Activated naive CD4-positive, alpha-beta T cell treated with anti-CD3 and anti-CD28 coated beads, Interleukin-2, amount 50 U/mL, for 72 hours (primary cell): ENCODE measurements around the gene CCDC38. TPM values are rescaled to one million over a fixed set of nuclear protein-coding genes. Genes with fewer than 3 reads are reported as not detected.

Experiments
- ATAC-seq, 2 donors: fragments of 150-1000 bp; cut with Tn5 transposase; 2 replicates each; pipeline ENCODE4 v1.10.0; 2021; ENCODE audit warnings: mild to moderate bottlenecking in 2 of 2, moderate library complexity in 2 of 2
- DNase-seq, 2 donors: peaks; one replicate each; pipeline ENCODE4 v3.0.0; 2021 to 2022; ENCODE audit warnings: low spot score in 2 of 2
- H3K27ac Mint-ChIP-seq, 2 donors: one replicate each; pipeline ENCODE4 v1.8.0; 2022; ENCODE audit warnings: mild to moderate bottlenecking in 2 of 2, mixed read lengths in 2 of 2
- H3K36me3 Mint-ChIP-seq, 2 donors: one replicate each; pipeline ENCODE4 v1.8.0; 2022; ENCODE audit warnings: mixed read lengths in 2 of 2
- H3K9me3 Mint-ChIP-seq, 2 donors: one replicate each; pipeline ENCODE4 v1.8.0; 2022; ENCODE audit warnings: mixed read lengths in 2 of 2
- total RNA-seq, 2 donors: library from RNA; stranded (reverse); gene quantifications; one replicate each; pipeline ENCODE4 v1.2.3, GENCODE V29; 2022

CCDC38 gene
- total RNA-seq, 2 donors from 2014 or later: 0.16 to 0.57 TPM

GRCh38 chr12:95830335-95831089, 111.9 kb downstream of the CCDC38 start:
- DNase-seq: no peak
- no peaks in the 10 kb centered on the region for H3K36me3 Mint-ChIP-seq
- H3K9me3 Mint-ChIP-seq: no peaks in the 10 kb centered on the region
- peak overlapping the region in 1 of 2 donors; percentile 38 for H3K27ac Mint-ChIP-seq
- peak; percentile 28 to 88 for ATAC-seq

- Mint-ChIP-seq H3K27ac (no peak overlapping the region), H3K9me3 (no peaks in the 10 kb centered on the region), H3K36me3 (no peaks in the 10 kb centered on the region)
- DNase-seq (no peak), ATAC-seq (no peak)
Observed at GRCh38 chr12:95829395-95829794, 113.0 kb downstream of the CCDC38 start.

DNA sequence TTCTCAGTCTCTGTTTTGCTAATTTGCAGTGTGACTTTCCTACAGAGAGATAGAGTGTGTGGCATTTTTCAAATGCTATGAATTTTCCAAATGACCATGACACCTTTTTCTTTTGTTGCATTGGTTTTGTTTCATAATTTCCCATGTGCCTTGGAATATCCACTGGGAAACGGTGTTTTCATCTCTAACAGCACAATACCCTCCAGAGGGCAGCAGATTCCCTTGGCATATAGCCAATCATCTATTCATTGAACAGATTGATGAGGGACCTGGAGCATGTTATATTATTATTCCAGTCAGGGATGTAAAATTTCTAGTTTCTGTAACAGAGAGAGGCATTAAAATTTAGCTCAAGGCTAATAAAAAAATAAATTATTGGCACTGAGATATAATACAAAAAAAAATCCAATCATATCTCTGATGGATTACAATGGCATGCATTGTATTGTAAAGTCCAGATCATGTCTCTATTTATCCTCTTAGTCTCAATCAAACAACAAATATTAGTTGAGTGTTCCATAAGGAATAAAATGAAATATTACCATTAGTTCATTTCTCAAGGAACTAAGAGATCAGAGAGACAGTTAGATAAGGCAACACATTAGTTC, 122.2 kb downstream of the CCDC38 start:
- no peak overlapping the region for H3K27ac Mint-ChIP-seq
- H3K36me3 Mint-ChIP-seq: no peaks in the 10 kb centered on the region
- no peak for DNase-seq
- no peak for ATAC-seq
- H3K9me3 Mint-ChIP-seq: no peaks in the 10 kb centered on the region

Other genes starting within 250 kb of the CCDC38 start
- gene NTN4, start 151.8 kb downstream of the CCDC38 start, total RNA-seq: not detected
- gene SNRPF, start 83.7 kb downstream of the CCDC38 start, total RNA-seq: 10 to 100 TPM; 43.9 to 56.2 TPM
- gene AMDHD1, start 717 bp upstream of the CCDC38 start, total RNA-seq: under 1 TPM; 0.32 to 0.99 TPM
- gene HAL, start 53.7 kb upstream of the CCDC38 start, total RNA-seq: 1 to 10 TPM in 1 of 2 donors, under 1 TPM in 1; 0.39 to 1.2 TPM
- 100 to 1,000 TPM; 132 to 156 TPM for gene LTA4H, start 93.0 kb upstream of the CCDC38 start, total RNA-seq